ENCODE measurements around the gene BFAR.
"Not testable (repeated sequence)": the region's sequence is repeated elsewhere in the genome, so short reads cannot be mapped to it uniquely, and the experiment has no call there.

- not testable (repeated sequence) for TF ChIP-seq CTCF (IDR thresholded peaks at IDR 0.05); EZH2 (IDR thresholded peaks at IDR 0.05; ENCODE audit: borderline replicate concordance, insufficient read depth, low read depth, low read length, poor library complexity, severe bottlenecking)
These were observed 47.6 kb downstream of the BFAR start for GRCh38 chr16:14680396-14680795.

Data from B cell (primary cell).